WTC11 (cell line): ENCODE measurements around the gene MRPS21. TPM values are rescaled to one million over a fixed set of nuclear protein-coding genes. Genes with fewer than 3 reads are reported as not detected.

Experiments
- ATAC-seq: fragments of 200-7000 bp; cut with Tn5 transposase; 2 replicates; pipeline ENCODE4 v1.10.0; 2021; ENCODE audit warnings: mild to moderate bottlenecking, moderate library complexity
- CTCF ChIA-PET: fragments of 300-600 bp; sonication (Branson Sonifier 250); formaldehyde crosslinking; loops from one replicate; lab custom pipeline; 2021; ENCODE audit warnings: antibody characterized with exemption; lab: Charles Lee
- POLR2A ChIA-PET: fragments of 350-600 bp; sonication (Branson Sonifier 250); formaldehyde crosslinking; loops from one replicate; lab custom pipeline; 2021; ENCODE audit warnings: antibody characterized with exemption; lab: Charles Lee
- DNase-seq: peaks from one replicate; pipeline ENCODE4 v3.0.0; 2021; ENCODE audit warnings: low spot score
- H3K27ac Mint-ChIP-seq: 2 replicates; pipeline ENCODE4 v1.8.0; 2021; ENCODE audit warnings: mixed read lengths
- H3K27me3 Mint-ChIP-seq: 2 replicates; pipeline ENCODE4 v1.8.0; 2021; ENCODE audit warnings: low read depth, mild to moderate bottlenecking, moderate library complexity, mixed read lengths
- H3K36me3 Mint-ChIP-seq: 2 replicates; pipeline ENCODE4 v1.8.0; 2021; ENCODE audit warnings: mixed read lengths
- H3K4me1 Mint-ChIP-seq: 2 replicates; pipeline ENCODE4 v1.8.0; 2022; ENCODE audit warnings: mixed read lengths
- H3K4me3 Mint-ChIP-seq: 2 replicates; pipeline ENCODE4 v1.8.0; 2021; ENCODE audit warnings: mild to moderate bottlenecking, moderate library complexity, mixed read lengths
- H3K9me3 Mint-ChIP-seq: 2 replicates; pipeline ENCODE4 v1.8.0; 2021; ENCODE audit warnings: mixed read lengths
- ATF1 ChIP-seq: sonication (generic); formaldehyde crosslinking; IDR thresholded peaks from 2 replicates; pipeline ENCODE4 v1.8.1; 2023; ENCODE audit warnings: mild to moderate bottlenecking, moderate library complexity, missing genetic modification reagents
- CBFB ChIP-seq: sonication (generic); formaldehyde crosslinking; IDR thresholded peaks from 2 replicates; pipeline ENCODE4 v1.8.1; 2022; ENCODE audit warnings: mild to moderate bottlenecking, low read depth, missing genetic modification reagents
- FOXJ3 ChIP-seq: sonication (generic); formaldehyde crosslinking; IDR thresholded peaks from 2 replicates; pipeline ENCODE4 v1.9.0; 2021; ENCODE audit warnings: missing genetic modification reagents, mild to moderate bottlenecking, borderline replicate concordance
- FOXP1 ChIP-seq: sonication (generic); formaldehyde crosslinking; IDR thresholded peaks from 2 replicates; pipeline ENCODE4 v1.8.0; 2022; ENCODE audit warnings: missing genetic modification reagents, mild to moderate bottlenecking, moderate library complexity, borderline replicate concordance
- GABPB1 ChIP-seq: sonication (generic); formaldehyde crosslinking; IDR thresholded peaks from 2 replicates; pipeline ENCODE4 v1.8.1; 2023; ENCODE audit warnings: mild to moderate bottlenecking, missing genetic modification reagents
- JAZF1 ChIP-seq: fragments of 250-450 bp; sonication (Bioruptor Pico); IDR thresholded peaks from 2 replicates; pipeline ENCODE4 v1.9.0; 2021; ENCODE audit warnings: moderate library complexity, mild to moderate bottlenecking, inconsistent platforms
- KAT7 ChIP-seq: sonication (generic); formaldehyde crosslinking; IDR thresholded peaks from 2 replicates; pipeline ENCODE4 v1.8.1; 2023; ENCODE audit warnings: missing genetic modification reagents, mild to moderate bottlenecking, borderline replicate concordance
- NR2C2 ChIP-seq: sonication (generic); formaldehyde crosslinking; IDR thresholded peaks from 2 replicates; pipeline ENCODE4 v1.8.0; 2022; ENCODE audit warnings: mild to moderate bottlenecking, missing genetic modification reagents
- OVOL2 ChIP-seq: fragments of 250-450 bp; sonication (Bioruptor Pico); IDR thresholded peaks from 2 replicates; pipeline ENCODE4 v1.9.0; 2021; ENCODE audit warnings: mild to moderate bottlenecking, borderline replicate concordance
- RELA ChIP-seq: sonication (generic); formaldehyde crosslinking; IDR thresholded peaks from 2 replicates; pipeline ENCODE4 v1.8.1; 2022; ENCODE audit warnings: missing genetic modification reagents, mild to moderate bottlenecking, borderline replicate concordance
- RORB ChIP-seq: fragments of 250-450 bp; sonication (Bioruptor Pico); IDR thresholded peaks from 2 replicates; pipeline ENCODE4 v1.9.0; 2021; ENCODE audit warnings: mild to moderate bottlenecking
- SMAD3 ChIP-seq: sonication (generic); formaldehyde crosslinking; IDR thresholded peaks from 2 replicates; pipeline ENCODE4 v1.8.0; 2022; ENCODE audit warnings: missing genetic modification reagents, mild to moderate bottlenecking, borderline replicate concordance
- SMAD4 ChIP-seq: sonication (generic); formaldehyde crosslinking; IDR thresholded peaks from 2 replicates; pipeline ENCODE4 v1.8.0; 2022; ENCODE audit warnings: mild to moderate bottlenecking, missing genetic modification reagents
- SP1 ChIP-seq: sonication (generic); formaldehyde crosslinking; conservative IDR thresholded peaks from 2 replicates; pipeline ENCODE4 v1.8.1; 2022; ENCODE audit warnings: missing genetic modification reagents
- TEAD1 ChIP-seq: sonication (generic); formaldehyde crosslinking; IDR thresholded peaks from 2 replicates; pipeline ENCODE4 v1.8.0; 2022; ENCODE audit warnings: mild to moderate bottlenecking, missing genetic modification reagents
- ZNF219 ChIP-seq: sonication (generic); formaldehyde crosslinking; IDR thresholded peaks from 2 replicates; pipeline ENCODE4 v1.8.0; 2023; ENCODE audit warnings: missing genetic modification reagents, mild to moderate bottlenecking, borderline replicate concordance
- ZNF232 ChIP-seq: sonication (generic); formaldehyde crosslinking; IDR thresholded peaks from 2 replicates; pipeline ENCODE4 v1.8.0; 2022; ENCODE audit warnings: mild to moderate bottlenecking, missing genetic modification reagents
- ZNF416 ChIP-seq: fragments of 250-450 bp; sonication (Bioruptor Pico); IDR thresholded peaks from 2 replicates; pipeline ENCODE4 v1.9.0; 2021; ENCODE audit warnings: mild to moderate bottlenecking, inconsistent platforms
- total RNA-seq: library from RNA; stranded (reverse); gene quantifications from 3 replicates; pipeline ENCODE4 v1.2.3, GENCODE V29; 2021
- TF ChIP-seq, protein P1 (sequence below): sonication (generic); formaldehyde crosslinking; IDR thresholded peaks from 2 replicates; pipeline ENCODE4 v1.8.0; 2022; ENCODE audit warnings: mild to moderate bottlenecking, missing genetic modification reagents
- TF ChIP-seq, protein P2 (sequence below): sonication (generic); formaldehyde crosslinking; IDR thresholded peaks from 2 replicates; pipeline ENCODE4 v1.8.1; 2023; ENCODE audit warnings: mild to moderate bottlenecking, missing genetic modification reagents
- TF ChIP-seq, protein P3 (sequence below): fragments of 250-450 bp; sonication (Bioruptor Pico); IDR thresholded peaks from 2 replicates; pipeline ENCODE4 v1.8.0; 2021; ENCODE audit warnings: mild to moderate bottlenecking
- TF ChIP-seq, protein P4 (sequence below): sonication (generic); formaldehyde crosslinking; IDR thresholded peaks from 2 replicates; pipeline ENCODE4 v1.8.1; 2023; ENCODE audit warnings: mild to moderate bottlenecking, missing genetic modification reagents, moderate library complexity
- TF ChIP-seq, protein P5 (sequence below): fragments of 200-600 bp; IDR thresholded peaks from 2 replicates; pipeline ENCODE4 v1.8.0; 2022; ENCODE audit warnings: antibody characterized with exemption
- TF ChIP-seq, protein P6 (sequence below): sonication (generic); formaldehyde crosslinking; conservative IDR thresholded peaks from 2 replicates; pipeline ENCODE4 v1.8.1; 2023; ENCODE audit warnings: mild to moderate bottlenecking, low read depth, missing genetic modification reagents, moderate library complexity

MRPS21 gene
- total RNA-seq, 1 experiment from 2014 or later = 105 TPM

DNA sequence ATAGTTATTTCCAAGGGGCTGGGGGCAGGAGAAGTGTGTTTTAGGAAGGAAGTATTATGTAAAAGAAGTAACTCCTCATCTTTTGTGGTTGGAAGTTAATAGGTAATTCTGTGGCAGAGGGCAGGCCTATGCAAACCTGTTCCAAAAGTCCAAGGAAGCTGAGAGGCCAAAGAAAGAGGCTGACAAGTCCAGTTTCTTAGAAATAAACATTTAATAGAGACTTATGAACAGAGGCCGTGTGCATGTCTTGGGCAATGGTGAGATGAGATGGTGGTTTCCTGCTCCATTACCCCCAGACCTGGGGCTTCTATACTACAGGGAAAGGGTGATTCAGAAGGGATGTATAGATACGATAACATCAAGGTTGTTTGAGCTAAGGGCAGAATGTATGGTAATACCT lies 43.7 kb upstream of the MRPS21 start:
- H3K9me3 Mint-ChIP-seq = no peaks in the 10 kb centered on the region

GRCh38 chr1:150256198-150256553 lies 37.5 kb upstream of the MRPS21 start:
- CTCF ChIA-PET = interaction anchor here (0.5 to 6.9 kb wide), 18 partner anchors 10 to 750 kb away, joined by 3 to 123 read pairs (median 4); partner anchors contain the start of genes APH1A, C1orf54, CIART and MINDY1
- peak overlapping the region; percentile 95 for H3K27ac Mint-ChIP-seq

More for the DNA sequence above, 43.7 kb upstream of the MRPS21 start:
- DNase-seq (no peak), ATAC-seq (no peak)
- no peak for TF ChIP-seq SMAD3 (CRISPR knock-in tag)
- TF ChIP-seq ZNF232 (CRISPR knock-in tag) = no peak
- TF ChIP-seq RELA (CRISPR knock-in tag) = no peak
- TF ChIP-seq RORB (CRISPR knock-in tag) = no peak
- TF ChIP-seq, protein P1, sequence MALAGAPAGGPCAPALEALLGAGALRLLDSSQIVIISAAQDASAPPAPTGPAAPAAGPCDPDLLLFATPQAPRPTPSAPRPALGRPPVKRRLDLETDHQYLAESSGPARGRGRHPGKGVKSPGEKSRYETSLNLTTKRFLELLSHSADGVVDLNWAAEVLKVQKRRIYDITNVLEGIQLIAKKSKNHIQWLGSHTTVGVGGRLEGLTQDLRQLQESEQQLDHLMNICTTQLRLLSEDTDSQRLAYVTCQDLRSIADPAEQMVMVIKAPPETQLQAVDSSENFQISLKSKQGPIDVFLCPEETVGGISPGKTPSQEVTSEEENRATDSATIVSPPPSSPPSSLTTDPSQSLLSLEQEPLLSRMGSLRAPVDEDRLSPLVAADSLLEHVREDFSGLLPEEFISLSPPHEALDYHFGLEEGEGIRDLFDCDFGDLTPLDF (CRISPR knock-in tag) = no peak
- TF ChIP-seq KAT7 = no peak
- no peak for TF ChIP-seq OVOL2
- no peak for TF ChIP-seq FOXP1 (CRISPR knock-in tag)
- TF ChIP-seq ZNF219 (CRISPR knock-in tag) = no peak
- no peak for TF ChIP-seq NR2C2
- TF ChIP-seq, protein P2, sequence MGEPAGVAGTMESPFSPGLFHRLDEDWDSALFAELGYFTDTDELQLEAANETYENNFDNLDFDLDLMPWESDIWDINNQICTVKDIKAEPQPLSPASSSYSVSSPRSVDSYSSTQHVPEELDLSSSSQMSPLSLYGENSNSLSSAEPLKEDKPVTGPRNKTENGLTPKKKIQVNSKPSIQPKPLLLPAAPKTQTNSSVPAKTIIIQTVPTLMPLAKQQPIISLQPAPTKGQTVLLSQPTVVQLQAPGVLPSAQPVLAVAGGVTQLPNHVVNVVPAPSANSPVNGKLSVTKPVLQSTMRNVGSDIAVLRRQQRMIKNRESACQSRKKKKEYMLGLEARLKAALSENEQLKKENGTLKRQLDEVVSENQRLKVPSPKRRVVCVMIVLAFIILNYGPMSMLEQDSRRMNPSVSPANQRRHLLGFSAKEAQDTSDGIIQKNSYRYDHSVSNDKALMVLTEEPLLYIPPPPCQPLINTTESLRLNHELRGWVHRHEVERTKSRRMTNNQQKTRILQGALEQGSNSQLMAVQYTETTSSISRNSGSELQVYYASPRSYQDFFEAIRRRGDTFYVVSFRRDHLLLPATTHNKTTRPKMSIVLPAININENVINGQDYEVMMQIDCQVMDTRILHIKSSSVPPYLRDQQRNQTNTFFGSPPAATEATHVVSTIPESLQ (CRISPR knock-in tag) = no peak
- TF ChIP-seq JAZF1 (CRISPR knock-in tag) = no peak
- TF ChIP-seq FOXJ3 = no peak
- no peak for TF ChIP-seq ZNF416
- Mint-ChIP-seq H3K36me3 (no peaks in the 10 kb centered on the region), H3K27me3 (no peaks in the 10 kb centered on the region), H3K27ac (no peak overlapping the region), H3K4me1 (no peaks in the 10 kb centered on the region), H3K4me3 (no peak overlapping the region)
- CTCF ChIA-PET = interaction anchor here (0.6 to 1.5 kb wide), 2 partner anchors 17 to 63 kb away, joined by 3 to 6 read pairs; no protein-coding TSS in a partner anchor
- POLR2A ChIA-PET = no interaction called here

More at GRCh38 chr1:150256198-150256553, 37.5 kb upstream of the MRPS21 start:
- no peak for DNase-seq
- POLR2A ChIA-PET = interaction anchor here (1.5 to 3.3 kb wide), 4 partner anchors 13 to 108 kb away, joined by 6 to 43 read pairs (median 22); partner anchors contain the start of genes APH1A, C1orf54, CIART and RPRD2
- H3K4me1 Mint-ChIP-seq = peaks cover 44% of the 10 kb centered on the region
- H3K36me3 Mint-ChIP-seq = peaks cover 3% of the 10 kb centered on the region; the same call in 1 of the 2 replicates
- peak overlapping the region; percentile 83 for H3K4me3 Mint-ChIP-seq
- no peak for ATAC-seq
- H3K9me3 Mint-ChIP-seq = no peaks in the 10 kb centered on the region
- H3K27me3 Mint-ChIP-seq = no peaks in the 10 kb centered on the region
- no peak for TF ChIP-seq ATF1
- TF ChIP-seq TEAD1 (CRISPR knock-in tag) = no peak
- no peak for TF ChIP-seq ZNF232 (CRISPR knock-in tag)
- no peak for TF ChIP-seq SP1 (CRISPR knock-in tag)
- TF ChIP-seq, protein P3, sequence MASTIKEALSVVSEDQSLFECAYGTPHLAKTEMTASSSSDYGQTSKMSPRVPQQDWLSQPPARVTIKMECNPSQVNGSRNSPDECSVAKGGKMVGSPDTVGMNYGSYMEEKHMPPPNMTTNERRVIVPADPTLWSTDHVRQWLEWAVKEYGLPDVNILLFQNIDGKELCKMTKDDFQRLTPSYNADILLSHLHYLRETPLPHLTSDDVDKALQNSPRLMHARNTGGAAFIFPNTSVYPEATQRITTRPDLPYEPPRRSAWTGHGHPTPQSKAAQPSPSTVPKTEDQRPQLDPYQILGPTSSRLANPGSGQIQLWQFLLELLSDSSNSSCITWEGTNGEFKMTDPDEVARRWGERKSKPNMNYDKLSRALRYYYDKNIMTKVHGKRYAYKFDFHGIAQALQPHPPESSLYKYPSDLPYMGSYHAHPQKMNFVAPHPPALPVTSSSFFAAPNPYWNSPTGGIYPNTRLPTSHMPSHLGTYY = no peak
- TF ChIP-seq SMAD4 (CRISPR knock-in tag) = no peak
- no peak for TF ChIP-seq CBFB (CRISPR knock-in tag)
- TF ChIP-seq GABPB1 (CRISPR knock-in tag) = no peak
- TF ChIP-seq, protein P4, sequence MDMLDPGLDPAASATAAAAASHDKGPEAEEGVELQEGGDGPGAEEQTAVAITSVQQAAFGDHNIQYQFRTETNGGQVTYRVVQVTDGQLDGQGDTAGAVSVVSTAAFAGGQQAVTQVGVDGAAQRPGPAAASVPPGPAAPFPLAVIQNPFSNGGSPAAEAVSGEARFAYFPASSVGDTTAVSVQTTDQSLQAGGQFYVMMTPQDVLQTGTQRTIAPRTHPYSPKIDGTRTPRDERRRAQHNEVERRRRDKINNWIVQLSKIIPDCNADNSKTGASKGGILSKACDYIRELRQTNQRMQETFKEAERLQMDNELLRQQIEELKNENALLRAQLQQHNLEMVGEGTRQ = no peak
- TF ChIP-seq, protein P5, sequence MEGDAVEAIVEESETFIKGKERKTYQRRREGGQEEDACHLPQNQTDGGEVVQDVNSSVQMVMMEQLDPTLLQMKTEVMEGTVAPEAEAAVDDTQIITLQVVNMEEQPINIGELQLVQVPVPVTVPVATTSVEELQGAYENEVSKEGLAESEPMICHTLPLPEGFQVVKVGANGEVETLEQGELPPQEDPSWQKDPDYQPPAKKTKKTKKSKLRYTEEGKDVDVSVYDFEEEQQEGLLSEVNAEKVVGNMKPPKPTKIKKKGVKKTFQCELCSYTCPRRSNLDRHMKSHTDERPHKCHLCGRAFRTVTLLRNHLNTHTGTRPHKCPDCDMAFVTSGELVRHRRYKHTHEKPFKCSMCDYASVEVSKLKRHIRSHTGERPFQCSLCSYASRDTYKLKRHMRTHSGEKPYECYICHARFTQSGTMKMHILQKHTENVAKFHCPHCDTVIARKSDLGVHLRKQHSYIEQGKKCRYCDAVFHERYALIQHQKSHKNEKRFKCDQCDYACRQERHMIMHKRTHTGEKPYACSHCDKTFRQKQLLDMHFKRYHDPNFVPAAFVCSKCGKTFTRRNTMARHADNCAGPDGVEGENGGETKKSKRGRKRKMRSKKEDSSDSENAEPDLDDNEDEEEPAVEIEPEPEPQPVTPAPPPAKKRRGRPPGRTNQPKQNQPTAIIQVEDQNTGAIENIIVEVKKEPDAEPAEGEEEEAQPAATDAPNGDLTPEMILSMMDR = no peak
- TF ChIP-seq, protein P6, sequence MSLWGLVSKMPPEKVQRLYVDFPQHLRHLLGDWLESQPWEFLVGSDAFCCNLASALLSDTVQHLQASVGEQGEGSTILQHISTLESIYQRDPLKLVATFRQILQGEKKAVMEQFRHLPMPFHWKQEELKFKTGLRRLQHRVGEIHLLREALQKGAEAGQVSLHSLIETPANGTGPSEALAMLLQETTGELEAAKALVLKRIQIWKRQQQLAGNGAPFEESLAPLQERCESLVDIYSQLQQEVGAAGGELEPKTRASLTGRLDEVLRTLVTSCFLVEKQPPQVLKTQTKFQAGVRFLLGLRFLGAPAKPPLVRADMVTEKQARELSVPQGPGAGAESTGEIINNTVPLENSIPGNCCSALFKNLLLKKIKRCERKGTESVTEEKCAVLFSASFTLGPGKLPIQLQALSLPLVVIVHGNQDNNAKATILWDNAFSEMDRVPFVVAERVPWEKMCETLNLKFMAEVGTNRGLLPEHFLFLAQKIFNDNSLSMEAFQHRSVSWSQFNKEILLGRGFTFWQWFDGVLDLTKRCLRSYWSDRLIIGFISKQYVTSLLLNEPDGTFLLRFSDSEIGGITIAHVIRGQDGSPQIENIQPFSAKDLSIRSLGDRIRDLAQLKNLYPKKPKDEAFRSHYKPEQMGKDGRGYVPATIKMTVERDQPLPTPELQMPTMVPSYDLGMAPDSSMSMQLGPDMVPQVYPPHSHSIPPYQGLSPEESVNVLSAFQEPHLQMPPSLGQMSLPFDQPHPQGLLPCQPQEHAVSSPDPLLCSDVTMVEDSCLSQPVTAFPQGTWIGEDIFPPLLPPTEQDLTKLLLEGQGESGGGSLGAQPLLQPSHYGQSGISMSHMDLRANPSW (CRISPR knock-in tag) = no peak
- TF ChIP-seq, all 79 proteins: peak for 0
